Fibroblast of pulmonary artery (primary cell): ENCODE measurements around the gene TPR.
"Not testable (repeated sequence)": the region's sequence is repeated elsewhere in the genome, so short reads cannot be mapped to it uniquely, and the experiment has no call there.

Experiments
- DNase-seq: peaks from one replicate; pipeline ENCODE4 v3.0.0-alpha.2; 2010; ENCODE audit warnings: low read depth
- H3K4me3 ChIP-seq: replicated peaks from 2 replicates; pipeline ENCODE4 v1.5.1; 2011; ENCODE audit warnings: low read depth, mild to moderate bottlenecking, control low read depth, low read length, moderate library complexity
- CTCF ChIP-seq: IDR thresholded peaks from 2 replicates; pipeline ENCODE4 v1.5.1; 2011; ENCODE audit warnings: mild to moderate bottlenecking, control low read depth, low read length, inconsistent platforms; ENCODE audit errors: missing control alignments

The TPR gene

GRCh38 chr1:186409091-186409490, 34.0 kb upstream of the TPR start:
- H3K4me3 ChIP-seq = no peak overlapping the region
- DNase-seq = no peak
- no peak for TF ChIP-seq CTCF

GRCh38 chr1:186404454-186405051, 29.5 kb upstream of the TPR start:
- no peak overlapping the region for H3K4me3 ChIP-seq
- peak; percentile 92 for DNase-seq
- peak; percentile 84 for TF ChIP-seq CTCF

- no peak for DNase-seq
- no peak overlapping the region for H3K4me3 ChIP-seq
- TF ChIP-seq CTCF = no peak
These were observed 28.6 kb upstream of the TPR start for GRCh38 chr1:186403632-186404031.

GRCh38 chr1:186401446-186401845, 26.4 kb upstream of the TPR start:
- not testable (repeated sequence) for DNase-seq, H3K4me3 ChIP-seq

- DNase-seq, H3K4me3 ChIP-seq: not testable (repeated sequence)
These were observed 17.7 kb upstream of the TPR start for GRCh38 chr1:186392711-186393110.

- TF ChIP-seq CTCF = no peak
- no peak for DNase-seq
- no peak overlapping the region for H3K4me3 ChIP-seq
These were observed 16.8 kb upstream of the TPR start for GRCh38 chr1:186391841-186392240.

- DNase-seq = no peak
- no peak for TF ChIP-seq CTCF
These were observed 15.9 kb upstream of the TPR start for GRCh38 chr1:186390925-186391324.

GRCh38 chr1:186386725-186387383, 11.8 kb upstream of the TPR start:
- TF ChIP-seq CTCF = no peak
- DNase-seq = no peak
- no peak overlapping the region for H3K4me3 ChIP-seq

More at GRCh38 chr1:186390925-186391324, 15.9 kb upstream of the TPR start:
- no peak overlapping the region for H3K4me3 ChIP-seq
